GM18519 (cell line): ENCODE data around the gene KNL1.
"Not testable (repeated sequence)": the region's sequence is repeated elsewhere in the genome, so short reads cannot be mapped to it uniquely, and the experiment has no call there.

Experiments used
- ATAC-seq: cut with Tn5 transposase; IDR thresholded peaks from one replicate; pipeline ENCODE4 v1.9.1; 2021; ENCODE audit warnings: mild to moderate bottlenecking, moderate library complexity; ENCODE audit not compliant: unreplicated experiment, low FRiP score

The KNL1 gene

GRCh38 chr15:40647523-40647922 lies 53.5 kb downstream of the KNL1 start:
- ATAC-seq: no peak

DNA sequence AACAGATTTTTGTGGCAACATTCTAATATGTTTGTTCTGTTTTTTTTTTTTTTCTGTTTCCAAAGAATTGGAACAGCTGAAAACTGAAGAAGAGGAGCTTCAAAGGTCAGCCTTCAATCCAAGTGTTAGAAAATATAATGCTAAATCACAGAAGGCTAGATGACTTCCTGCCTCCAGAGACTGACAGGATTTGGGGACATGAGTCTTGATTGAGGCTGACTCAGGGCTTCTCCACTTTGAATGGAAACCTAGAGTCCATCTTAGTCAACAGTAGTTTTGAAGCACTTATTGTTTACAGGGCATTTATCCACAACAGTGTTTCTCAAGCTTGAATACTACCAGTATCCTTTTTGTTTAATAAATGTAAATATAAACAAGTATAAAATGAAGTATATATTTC lies 56.4 kb downstream of the KNL1 start:
- ATAC-seq: no peak

DNA sequence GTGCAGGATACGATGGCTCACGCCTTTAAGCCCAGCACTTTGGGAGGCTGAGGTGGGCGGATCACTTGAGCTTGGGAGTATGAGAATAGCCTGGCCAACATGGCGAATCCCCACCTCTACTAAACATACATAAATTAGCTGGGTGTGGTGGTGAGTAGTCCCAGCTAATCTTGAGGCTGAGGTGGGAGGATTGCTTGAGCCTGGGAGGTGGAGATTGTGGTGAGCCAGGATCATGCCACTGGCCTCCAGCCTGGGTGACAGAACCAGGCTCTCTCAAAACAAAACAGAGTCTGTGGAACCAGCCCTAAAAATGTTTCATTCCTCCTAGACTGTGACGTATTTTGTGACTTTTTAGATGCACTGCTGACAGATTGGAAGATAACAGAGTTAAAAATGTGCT lies 66.6 kb downstream of the KNL1 start:
- ATAC-seq: no peak

- no peak for ATAC-seq
Measured at GRCh38 chr15:40664909-40665308, 70.9 kb downstream of the KNL1 start.

GRCh38 chr15:40676290-40676689 lies 82.2 kb downstream of the KNL1 start:
- ATAC-seq: not testable (repeated sequence)

DNA sequence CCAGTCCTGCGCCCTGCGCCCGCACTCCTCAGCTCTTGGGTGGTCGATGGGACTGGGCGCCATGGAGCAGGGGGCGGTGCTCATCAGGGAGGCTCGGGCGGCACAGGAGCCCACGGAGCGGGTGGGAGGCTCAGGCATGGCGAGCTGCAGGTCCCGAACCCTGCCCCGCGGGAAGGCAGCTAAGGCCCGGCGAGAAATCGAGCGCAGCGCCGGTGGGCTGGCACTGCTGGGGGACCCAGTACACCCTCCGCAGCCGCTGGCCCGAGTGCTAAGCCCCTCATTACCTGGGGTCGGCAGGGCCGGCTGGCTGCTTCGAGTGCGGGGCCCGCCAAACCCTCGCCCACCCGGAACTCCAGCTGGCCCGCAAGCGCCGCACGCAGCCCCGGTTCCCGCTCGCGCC lies 82.9 kb downstream of the KNL1 start:
- not testable (repeated sequence) for ATAC-seq

GRCh38 chr15:40680151-40680550 lies 86.1 kb downstream of the KNL1 start:
- no peak for ATAC-seq

DNA sequence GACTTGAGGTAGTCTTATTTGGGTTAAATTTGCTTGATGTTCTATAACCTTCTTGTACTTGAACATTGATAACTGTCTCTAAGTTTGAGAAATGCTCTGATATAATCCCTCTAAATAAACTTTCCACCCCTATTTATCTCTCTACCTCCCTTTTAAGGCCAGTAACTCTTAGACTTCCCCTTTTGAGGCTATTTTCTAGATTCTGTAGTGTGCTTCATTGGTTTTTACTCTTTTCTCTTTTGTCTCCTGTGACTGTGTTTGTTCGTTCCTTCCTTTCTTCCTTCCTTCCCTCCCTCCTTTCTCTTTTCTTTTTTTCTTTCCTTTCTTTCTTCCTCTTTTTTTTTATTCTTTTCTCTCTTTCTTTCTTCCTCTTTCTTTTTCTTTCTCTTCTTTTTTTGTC lies 86.9 kb downstream of the KNL1 start:
- not testable (repeated sequence) for ATAC-seq

DNA sequence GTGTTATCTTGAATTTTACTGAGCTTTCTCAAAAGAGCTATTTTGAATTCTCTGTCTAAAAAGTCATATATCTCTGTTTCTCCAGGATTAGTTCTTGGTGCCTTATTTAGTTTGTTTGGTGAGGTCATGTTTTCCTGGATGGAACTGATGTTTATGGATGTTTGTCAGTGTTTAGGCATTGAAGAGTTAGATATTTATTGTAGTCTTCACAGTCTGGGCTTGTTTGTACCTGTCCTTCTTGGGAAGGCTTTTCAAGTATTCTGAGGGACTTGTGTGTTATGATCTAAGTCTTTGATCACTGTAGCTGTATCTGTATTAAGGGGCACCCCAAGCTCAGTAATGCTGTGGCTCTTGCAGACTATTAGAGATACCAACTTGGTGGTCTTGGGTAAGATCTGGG lies 90.3 kb downstream of the KNL1 start:
- no peak for ATAC-seq

GRCh38 chr15:40685376-40685775 lies 91.3 kb downstream of the KNL1 start:
- ATAC-seq: no peak

GRCh38 chr15:40688932-40689799 lies 95.1 kb downstream of the KNL1 start:
- no peak for ATAC-seq

DNA sequence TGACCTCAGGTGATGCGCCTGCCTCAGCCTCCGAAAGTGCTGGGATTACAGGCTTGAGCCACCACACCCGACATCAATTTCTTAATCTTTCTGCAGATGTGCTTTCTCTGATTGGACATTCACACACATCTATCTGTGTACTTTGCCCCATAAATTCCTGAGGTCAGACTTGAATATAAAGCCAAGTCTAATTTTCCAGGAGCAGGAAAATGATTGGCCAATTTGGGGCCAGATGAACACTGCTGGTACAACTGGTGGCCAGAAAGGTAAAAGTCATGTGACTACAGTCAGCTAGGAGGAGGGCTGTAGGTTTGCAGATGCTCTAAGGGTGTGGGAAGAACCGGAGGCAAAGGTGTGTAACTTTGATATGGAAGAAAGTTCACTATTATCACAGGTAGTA lies 97.7 kb downstream of the KNL1 start:
- no peak for ATAC-seq

GRCh38 chr15:40693904-40694687 lies 100.0 kb downstream of the KNL1 start:
- ATAC-seq: no peak

GRCh38 chr15:40694688-40695468 lies 100.8 kb downstream of the KNL1 start, which contains the start of gene RAD51:
TSS of gene RAD51 (plus strand) at chr15:40695174. CDS start at chr15:40698759, 3,585 bp downstream.
- ATAC-seq: peak; percentile 64

GRCh38 chr15:40695469-40695890 lies 101.4 kb downstream of the KNL1 start:
- ATAC-seq: no peak

GRCh38 chr15:40696228-40696627 lies 102.2 kb downstream of the KNL1 start:
- no peak for ATAC-seq

GRCh38 chr15:40697916-40698315 lies 103.9 kb downstream of the KNL1 start:
- ATAC-seq: no peak

GRCh38 chr15:40702077-40702476 lies 108.0 kb downstream of the KNL1 start:
- ATAC-seq: no peak

GRCh38 chr15:40706121-40706520 lies 112.1 kb downstream of the KNL1 start:
- ATAC-seq: no peak
